PC-3 (cell line): ENCODE measurements around the gene RABGAP1L.

Experiments used
- CTCF ChIP-seq: fragments of 300-600 bp; sonication (generic); conservative IDR thresholded peaks from 2 replicates; pipeline ENCODE4 v1.5.1; 2017; ENCODE audit warnings: antibody characterized with exemption, low read depth, mild to moderate bottlenecking, low read length
- EZH2phosphoT487 ChIP-seq: fragments of 300-600 bp; sonication (generic); IDR thresholded peaks from 2 replicates; pipeline ENCODE4 v1.6.1; 2018; ENCODE audit warnings: mild to moderate bottlenecking, antibody characterized with exemption, low read length, borderline replicate concordance

GRCh38 chr1:174678657-174679056 lies 519.3 kb downstream of the RABGAP1L start:
- TF ChIP-seq CTCF, result no peak
- no peak for TF ChIP-seq EZH2phosphoT487
